Measurements from ENCODE around the gene COMMD1.

The COMMD1 gene

DNA sequence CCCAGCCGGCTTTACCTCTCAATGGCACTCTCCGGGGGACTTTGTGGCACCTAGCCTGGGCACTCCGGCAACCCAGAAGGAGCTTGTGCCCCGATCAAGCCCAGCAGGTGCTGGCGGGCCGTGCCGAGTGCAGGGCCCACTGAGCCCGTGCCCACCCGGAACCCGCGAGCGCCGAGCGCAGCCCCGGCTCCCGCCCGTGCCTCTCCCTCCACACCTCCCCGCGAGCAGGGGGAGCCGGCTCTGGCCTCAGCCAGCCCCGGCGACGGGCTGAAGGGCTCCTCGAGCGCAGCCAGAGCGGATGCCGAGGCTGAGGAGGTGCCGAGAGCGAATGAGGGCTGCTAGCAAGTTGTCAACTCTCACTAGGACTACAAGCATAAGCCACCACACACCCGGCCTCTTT lies 136.9 kb downstream of the COMMD1 start:
- H3K9me3 Mint-ChIP-seq: peaks cover 12% of the 10 kb centered on the region

DNA sequence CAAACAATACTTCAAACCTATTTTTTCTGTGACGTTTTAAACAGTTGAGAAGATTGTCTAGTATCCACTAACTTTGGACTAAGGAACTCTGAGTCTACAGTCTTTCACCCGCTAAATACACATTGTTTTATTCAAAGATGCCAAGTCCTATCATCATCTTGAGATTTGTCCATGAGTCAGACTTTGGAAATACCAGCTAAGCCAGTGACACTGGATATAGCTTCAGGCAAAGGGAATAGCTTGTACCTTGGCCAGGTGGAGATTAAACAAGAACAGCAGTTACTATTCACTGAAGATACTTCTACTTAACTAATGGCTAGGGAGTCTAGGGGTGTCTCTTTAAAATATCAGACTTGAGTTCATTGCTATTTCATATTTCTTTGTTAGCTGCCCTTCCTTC lies 137.5 kb downstream of the COMMD1 start:
- peaks cover 10% of the 10 kb centered on the region for H3K36me3 Mint-ChIP-seq (ENCODE audit: low read depth)
- no peaks in the 10 kb centered on the region for H3K4me1 Mint-ChIP-seq
- peaks cover 12% of the 10 kb centered on the region for H3K9me3 Mint-ChIP-seq
- TF ChIP-seq, protein P1, sequence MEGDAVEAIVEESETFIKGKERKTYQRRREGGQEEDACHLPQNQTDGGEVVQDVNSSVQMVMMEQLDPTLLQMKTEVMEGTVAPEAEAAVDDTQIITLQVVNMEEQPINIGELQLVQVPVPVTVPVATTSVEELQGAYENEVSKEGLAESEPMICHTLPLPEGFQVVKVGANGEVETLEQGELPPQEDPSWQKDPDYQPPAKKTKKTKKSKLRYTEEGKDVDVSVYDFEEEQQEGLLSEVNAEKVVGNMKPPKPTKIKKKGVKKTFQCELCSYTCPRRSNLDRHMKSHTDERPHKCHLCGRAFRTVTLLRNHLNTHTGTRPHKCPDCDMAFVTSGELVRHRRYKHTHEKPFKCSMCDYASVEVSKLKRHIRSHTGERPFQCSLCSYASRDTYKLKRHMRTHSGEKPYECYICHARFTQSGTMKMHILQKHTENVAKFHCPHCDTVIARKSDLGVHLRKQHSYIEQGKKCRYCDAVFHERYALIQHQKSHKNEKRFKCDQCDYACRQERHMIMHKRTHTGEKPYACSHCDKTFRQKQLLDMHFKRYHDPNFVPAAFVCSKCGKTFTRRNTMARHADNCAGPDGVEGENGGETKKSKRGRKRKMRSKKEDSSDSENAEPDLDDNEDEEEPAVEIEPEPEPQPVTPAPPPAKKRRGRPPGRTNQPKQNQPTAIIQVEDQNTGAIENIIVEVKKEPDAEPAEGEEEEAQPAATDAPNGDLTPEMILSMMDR (IDR thresholded peaks at IDR 0.05; ENCODE audit: unreplicated experiment in 3 of 3): no peak
- no peaks in the 10 kb centered on the region for H3K27me3 Mint-ChIP-seq (ENCODE audit: low read depth)
- H3K4me3 Mint-ChIP-seq: no peak overlapping the region
- H3K27ac Mint-ChIP-seq: no peak overlapping the region

More for the DNA sequence above, 136.9 kb downstream of the COMMD1 start:
- H3K4me3 Mint-ChIP-seq: no peak overlapping the region
- H3K27ac Mint-ChIP-seq: no peak overlapping the region
- no peaks in the 10 kb centered on the region for H3K27me3 Mint-ChIP-seq (ENCODE audit: low read depth)
- H3K4me1 Mint-ChIP-seq: no peaks in the 10 kb centered on the region
- H3K36me3 Mint-ChIP-seq (ENCODE audit: low read depth): peaks cover 10% of the 10 kb centered on the region
- TF ChIP-seq, protein P1 (IDR thresholded peaks at IDR 0.05; ENCODE audit: unreplicated experiment in 3 of 3): no peak

DNA sequence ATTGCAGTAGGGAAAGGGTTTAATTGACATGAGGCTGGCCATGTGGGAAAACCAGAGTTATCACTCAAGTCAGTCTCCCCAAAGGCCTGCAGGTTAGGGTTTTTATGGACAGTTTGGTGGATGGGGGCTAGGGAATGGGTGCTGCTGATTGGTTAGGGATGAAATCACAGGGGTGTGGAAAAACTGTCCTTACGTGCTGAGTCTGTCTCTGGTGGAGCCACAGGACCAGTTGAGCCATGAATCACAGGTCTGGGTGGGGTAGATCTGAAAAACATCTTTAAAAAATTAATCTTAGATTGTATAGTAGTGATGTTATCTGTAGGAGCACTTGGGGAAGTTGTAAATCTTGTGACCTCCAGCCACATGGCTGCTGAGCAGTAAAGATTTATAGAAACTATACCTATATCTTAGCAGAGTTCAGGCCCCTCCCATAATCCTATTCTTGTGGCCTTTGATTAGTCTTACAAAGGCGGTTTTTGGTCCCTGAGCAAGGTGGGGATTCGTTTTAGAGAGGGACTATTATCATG lies 139.6 kb downstream of the COMMD1 start:
- Mint-ChIP-seq H3K4me3 (no peak overlapping the region), H3K9me3 (peaks cover 12% of the 10 kb centered on the region), H3K4me1 (peaks cover 8% of the 10 kb centered on the region), H3K36me3 (ENCODE audit: low read depth) (peaks cover 10% of the 10 kb centered on the region), H3K27me3 (ENCODE audit: low read depth) (no peaks in the 10 kb centered on the region), H3K27ac (no peak overlapping the region)
- TF ChIP-seq, protein P1 (IDR thresholded peaks at IDR 0.05; ENCODE audit: unreplicated experiment in 3 of 3): no peak

DNA sequence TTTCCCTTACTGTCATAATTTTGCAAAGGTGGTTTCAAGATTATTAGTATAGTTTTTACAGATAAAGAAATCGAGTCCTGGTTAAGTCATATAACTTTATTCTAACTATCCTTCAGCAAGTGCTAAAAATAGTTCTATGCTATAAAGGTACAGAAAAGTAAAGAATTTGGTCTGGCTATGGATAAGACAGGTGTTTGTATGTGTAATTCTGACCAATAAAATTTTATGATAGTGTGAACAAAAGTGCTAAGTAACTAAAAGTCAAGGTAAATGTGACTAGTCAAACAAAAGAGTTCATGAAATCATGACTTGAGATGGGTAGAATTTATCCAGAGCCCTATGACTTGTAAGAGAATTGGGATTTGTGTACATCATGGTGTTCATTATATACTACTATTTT lies 140.7 kb downstream of the COMMD1 start:
- Mint-ChIP-seq H3K27me3 (ENCODE audit: low read depth) (no peaks in the 10 kb centered on the region), H3K4me1 (peaks cover 13% of the 10 kb centered on the region), H3K36me3 (ENCODE audit: low read depth) (peaks cover 10% of the 10 kb centered on the region), H3K4me3 (no peak overlapping the region), H3K27ac (no peak overlapping the region), H3K9me3 (peaks cover 12% of the 10 kb centered on the region)
- TF ChIP-seq, protein P1 (IDR thresholded peaks at IDR 0.05; ENCODE audit: unreplicated experiment in 3 of 3): no peak

DNA sequence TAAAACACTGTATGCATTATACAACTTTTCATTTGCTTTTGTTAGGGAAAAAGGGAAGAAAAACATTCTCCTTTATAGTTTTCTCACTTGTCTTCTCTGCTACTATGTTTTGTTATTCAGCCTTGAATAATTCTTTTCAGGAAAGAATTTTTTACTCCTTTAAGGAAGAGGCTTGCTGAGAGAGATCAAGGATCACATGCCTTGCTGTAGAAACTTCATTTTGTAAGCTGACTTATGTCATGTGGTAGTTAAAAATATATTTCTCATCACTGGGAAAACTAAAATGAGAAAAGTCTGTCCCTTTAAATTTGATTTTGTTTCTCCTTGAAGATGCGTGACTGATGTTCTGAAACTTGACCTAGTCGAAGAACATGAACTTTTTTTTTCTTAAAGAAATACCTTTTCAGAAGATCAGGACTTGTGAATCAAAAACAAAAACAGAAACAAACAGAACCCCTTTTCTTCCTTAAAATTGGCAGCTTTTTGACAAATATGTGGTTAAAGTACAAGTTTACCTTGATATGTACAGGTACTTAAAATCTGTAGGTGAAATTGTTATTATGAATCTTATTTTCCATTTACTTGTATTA lies 145.1 kb downstream of the COMMD1 start:
- no peaks in the 10 kb centered on the region for H3K27me3 Mint-ChIP-seq (ENCODE audit: low read depth)
- no peaks in the 10 kb centered on the region for H3K36me3 Mint-ChIP-seq (ENCODE audit: low read depth)
- no peaks in the 10 kb centered on the region for H3K9me3 Mint-ChIP-seq
- H3K27ac Mint-ChIP-seq: peak overlapping the region in 2 of 3 experiments; percentile 15 to 38
- TF ChIP-seq, protein P1 (IDR thresholded peaks at IDR 0.05; ENCODE audit: unreplicated experiment in 3 of 3): no peak
- H3K4me3 Mint-ChIP-seq: no peak overlapping the region
- H3K4me1 Mint-ChIP-seq: peaks cover 13% of the 10 kb centered on the region
